Gastrocnemius medialis (tissue), 4 donors: ENCODE data around the gene MACROD2.

Experiments
- POLR2A ChIP-seq, 2 donors: fragments of 450-650 bp; IDR thresholded peaks; one replicate each; pipeline ENCODE4 v1.6.1; 2017; ENCODE audit warnings: antibody characterized with exemption in 2 of 2, mild to moderate bottlenecking in 2 of 2, moderate library complexity in 2 of 2
- TF ChIP-seq, protein P1 (sequence below), 5 experiments: fragments of 450-650 bp in 3 of 5; fragments of 200-600 bp in 2 of 5; sonication (generic) in 2 of 5; IDR thresholded peaks in 4 of 5; conservative IDR thresholded peaks in 1 of 5; 1 replicate in 4 of 5; 2 replicates in 1 of 5; pipeline ENCODE4 v1.5.1; 2016 to 2019; ENCODE audit warnings: antibody characterized with exemption in 5 of 5, mild to moderate bottlenecking in 3 of 5, moderate library complexity in 3 of 5

- TF ChIP-seq POLR2A (IDR thresholded peaks at IDR 0.05): no peak
- TF ChIP-seq, protein P1, sequence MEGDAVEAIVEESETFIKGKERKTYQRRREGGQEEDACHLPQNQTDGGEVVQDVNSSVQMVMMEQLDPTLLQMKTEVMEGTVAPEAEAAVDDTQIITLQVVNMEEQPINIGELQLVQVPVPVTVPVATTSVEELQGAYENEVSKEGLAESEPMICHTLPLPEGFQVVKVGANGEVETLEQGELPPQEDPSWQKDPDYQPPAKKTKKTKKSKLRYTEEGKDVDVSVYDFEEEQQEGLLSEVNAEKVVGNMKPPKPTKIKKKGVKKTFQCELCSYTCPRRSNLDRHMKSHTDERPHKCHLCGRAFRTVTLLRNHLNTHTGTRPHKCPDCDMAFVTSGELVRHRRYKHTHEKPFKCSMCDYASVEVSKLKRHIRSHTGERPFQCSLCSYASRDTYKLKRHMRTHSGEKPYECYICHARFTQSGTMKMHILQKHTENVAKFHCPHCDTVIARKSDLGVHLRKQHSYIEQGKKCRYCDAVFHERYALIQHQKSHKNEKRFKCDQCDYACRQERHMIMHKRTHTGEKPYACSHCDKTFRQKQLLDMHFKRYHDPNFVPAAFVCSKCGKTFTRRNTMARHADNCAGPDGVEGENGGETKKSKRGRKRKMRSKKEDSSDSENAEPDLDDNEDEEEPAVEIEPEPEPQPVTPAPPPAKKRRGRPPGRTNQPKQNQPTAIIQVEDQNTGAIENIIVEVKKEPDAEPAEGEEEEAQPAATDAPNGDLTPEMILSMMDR (IDR thresholded peaks at IDR 0.05 in 4 of 5, conservative IDR thresholded peaks at IDR 0.05 in 1 of 5): no peak
Measured at GRCh38 chr20:15578113-15578512, 1582.8 kb downstream of the MACROD2 start.
